Measurements from ENCODE around the gene ST6GALNAC5. TPM values are rescaled to one million over a fixed set of nuclear protein-coding genes. Genes with fewer than 3 reads are reported as not detected.

Gene ST6GALNAC5
- total and polyA plus RNA-seq, 2 of the 13 experiments (the other 11 are each of a cell fraction or from before 2014, with no cell fraction given), result not detected

- no peak for TF ChIP-seq EZH2 (conservative IDR thresholded peaks at IDR 0.05; ENCODE audit: low read depth, low read length)
- TF ChIP-seq RFX3 (CRISPR knock-in tag; IDR thresholded peaks at IDR 0.05), result no peak
Observed at GRCh38 chr1:76938304-76938703, 71.0 kb downstream of the ST6GALNAC5 start (continued).

GRCh38 chr1:76939050-76939816 is 72.0 kb downstream of the ST6GALNAC5 start:
- no peak for DNase-seq (ENCODE audit: low spot score)
- no peak overlapping the region for H3K4me3 ChIP-seq (replicated peaks in 1 of 3; ENCODE audit: insufficient read depth in 1 of 3, low read depth in 2 of 3, low read length in 3 of 3)
- no peaks in the 10 kb centered on the region for H4K20me1 ChIP-seq (ENCODE audit: insufficient read depth, low read length)
- H3K9ac ChIP-seq (ENCODE audit: insufficient read depth, low read depth, low read length), result no peak overlapping the region
- 19% methylated on average over 8 of the region's 8 CpGs for WGBS (ENCODE audit: low lambda C conversion rate)
- intact Hi-C loops (cut with micrococcal nuclease; ENCODE audit: unreplicated experiment), result no loop called here
- no peaks in the 10 kb centered on the region for H3K79me2 ChIP-seq (ENCODE audit: insufficient read depth, low read length)
- H2AFZ ChIP-seq (ENCODE audit: low read length), result no peak overlapping the region
- no peak for FAIRE-seq
- no peak for ATAC-seq
- no peak overlapping the region for H3K4me2 ChIP-seq (ENCODE audit: low read depth, low read length)
- in situ Hi-C loops (cut with HindIII; ENCODE audit: extremely low pct_ligation_motif_present, low pct_unique_long_range_greater_than_20kb), result no loop called here
- POLR2A ChIA-PET, result no interaction called here
- no peak for TF ChIP-seq ELF3 (CRISPR knock-in tag; IDR thresholded peaks at IDR 0.05)
- TF ChIP-seq ZMYM4 (CRISPR knock-in tag; IDR thresholded peaks at IDR 0.05), result no peak
- no peak for TF ChIP-seq ZNF616 (CRISPR knock-in tag; IDR thresholded peaks at IDR 0.05; ENCODE audit: low read depth)
- TF ChIP-seq POGZ (CRISPR knock-in tag; IDR thresholded peaks at IDR 0.05), result no peak
- no peak for TF ChIP-seq ZFP41 (CRISPR knock-in tag; IDR thresholded peaks at IDR 0.05; ENCODE audit: borderline replicate concordance)
- TF ChIP-seq HMGA1 (CRISPR knock-in tag; conservative IDR thresholded peaks at IDR 0.05), result no peak
- no peaks in the 10 kb centered on the region for H3K4me1 ChIP-seq (ENCODE audit: insufficient read depth, low read length)
- no TSS peak for BruUV-seq (replicated peaks)
- H3K27ac ChIP-seq (ENCODE audit: extremely low read length, insufficient read depth, low read length), result no peak overlapping the region
- H3K9me3 ChIP-seq (ENCODE audit: low read length), result no peaks in the 10 kb centered on the region
- CTCF ChIA-PET (ENCODE audit: low intra/inter-chr PET ratio, low total read pairs), result no interaction called here
- no peaks in the 10 kb centered on the region for H3K36me3 ChIP-seq (replicated peaks in 1 of 2; ENCODE audit: control insufficient read depth in 1 of 2, insufficient read depth in 2 of 2, low read length in 2 of 2)
- H3K27me3 ChIP-seq (ENCODE audit: control insufficient read depth in 1 of 2, insufficient read depth in 2 of 2, low read length in 2 of 2), result no peaks in the 10 kb centered on the region

All from HepG2 (cell line).